Chondrocyte (in vitro differentiated cells): ENCODE data around the gene TRIM72. TPM values are rescaled to one million over a fixed set of nuclear protein-coding genes. Genes with fewer than 3 reads are reported as not detected.

Source experiments
- DNase-seq: peaks from one replicate; pipeline ENCODE4 v3.0.0; 2021; ENCODE audit warnings: mixed read lengths, low spot score
- H3K27ac Mint-ChIP-seq: one replicate; pipeline ENCODE4 v1.8.0; 2021; ENCODE audit warnings: mild to moderate bottlenecking, moderate library complexity, mixed read lengths; ENCODE audit not compliant: unreplicated experiment
- H3K27me3 Mint-ChIP-seq: 2 replicates; pipeline ENCODE4 v1.8.0; 2021; ENCODE audit warnings: low read depth, mixed read lengths
- H3K36me3 Mint-ChIP-seq: 2 replicates; pipeline ENCODE4 v1.8.0; 2021; ENCODE audit warnings: low read depth, mixed read lengths
- H3K4me1 Mint-ChIP-seq: 2 replicates; pipeline ENCODE4 v1.8.0; 2021; ENCODE audit warnings: low read depth, mild to moderate bottlenecking, mixed read lengths
- H3K4me3 Mint-ChIP-seq: one replicate; pipeline ENCODE4 v1.8.0; 2021; ENCODE audit warnings: mild to moderate bottlenecking, moderate library complexity, mixed read lengths; ENCODE audit not compliant: unreplicated experiment
- H3K9me3 Mint-ChIP-seq: 2 replicates; pipeline ENCODE4 v1.8.0; 2021; ENCODE audit warnings: low read depth, mixed read lengths
- CTCF ChIP-seq: fragments of 200-600 bp; sonication (generic); IDR thresholded peaks from 2 replicates; pipeline ENCODE4 v1.5.0; 2021; ENCODE audit warnings: antibody characterized with exemption, mild to moderate bottlenecking, moderate library complexity
- total RNA-seq: library from RNA; stranded (reverse); gene quantifications from 3 replicates; pipeline ENCODE4 v1.2.1, GENCODE V29; 2021

Gene TRIM72
- total RNA-seq, 1 donor from 2014 or later, result not detected

- no peak for TF ChIP-seq CTCF
- H3K27ac Mint-ChIP-seq, result no peak overlapping the region
- H3K4me3 Mint-ChIP-seq, result no peak overlapping the region
- no peak for DNase-seq
- peaks cover 37% of the 10 kb centered on the region for H3K27me3 Mint-ChIP-seq
- H3K4me1 Mint-ChIP-seq, result no peaks in the 10 kb centered on the region
- no peaks in the 10 kb centered on the region for H3K9me3 Mint-ChIP-seq
- H3K36me3 Mint-ChIP-seq, result no peaks in the 10 kb centered on the region
Observed at GRCh38 chr16:31246296-31246695, 32.4 kb downstream of the TRIM72 start.

- Mint-ChIP-seq H3K4me1 (no peaks in the 10 kb centered on the region), H3K4me3 (no peak overlapping the region), H3K9me3 (no peaks in the 10 kb centered on the region), H3K27ac (no peak overlapping the region), H3K36me3 (no peaks in the 10 kb centered on the region), H3K27me3 (peaks cover 39% of the 10 kb centered on the region)
- no peak for TF ChIP-seq CTCF
- DNase-seq, result no peak
Observed at GRCh38 chr16:31248344-31248743, 34.4 kb downstream of the TRIM72 start.

GRCh38 chr16:31250782-31251384 is 37.0 kb downstream of the TRIM72 start:
- no peak overlapping the region for H3K4me3 Mint-ChIP-seq
- TF ChIP-seq CTCF, result no peak
- no peaks in the 10 kb centered on the region for H3K9me3 Mint-ChIP-seq
- H3K27me3 Mint-ChIP-seq, result peaks cover 32% of the 10 kb centered on the region
- no peak overlapping the region for H3K27ac Mint-ChIP-seq
- H3K36me3 Mint-ChIP-seq, result no peaks in the 10 kb centered on the region
- no peaks in the 10 kb centered on the region for H3K4me1 Mint-ChIP-seq
- DNase-seq, result no peak

- Mint-ChIP-seq H3K4me1 (no peaks in the 10 kb centered on the region), H3K4me3 (no peak overlapping the region), H3K9me3 (no peaks in the 10 kb centered on the region), H3K27me3 (peaks cover 27% of the 10 kb centered on the region), H3K36me3 (no peaks in the 10 kb centered on the region), H3K27ac (no peak overlapping the region)
- DNase-seq, result no peak
- TF ChIP-seq CTCF, result no peak
Observed at GRCh38 chr16:31251435-31251834, 37.5 kb downstream of the TRIM72 start.

- no peaks in the 10 kb centered on the region for H3K9me3 Mint-ChIP-seq
- H3K27me3 Mint-ChIP-seq, result peaks cover 20% of the 10 kb centered on the region
- no peaks in the 10 kb centered on the region for H3K4me1 Mint-ChIP-seq
- no peak overlapping the region for H3K27ac Mint-ChIP-seq
- DNase-seq, result no peak
- H3K36me3 Mint-ChIP-seq, result no peaks in the 10 kb centered on the region
- no peak for TF ChIP-seq CTCF
- H3K4me3 Mint-ChIP-seq, result no peak overlapping the region
Observed at GRCh38 chr16:31253642-31254045, 39.7 kb downstream of the TRIM72 start.
